DMS114 treated with DMSO at 0.1 percent for 48 hours (cell line): ENCODE measurements around the gene GAL3ST1.
A peak's percentile ranks its signal among the peaks of the same experiment; 100 is the strongest.
"Not testable (repeated sequence)": the region's sequence is repeated elsewhere in the genome, so short reads cannot be mapped to it uniquely, and the experiment has no call there.

Experiments
- DNase-seq: peaks from one replicate; lab custom pipeline; 2025; ENCODE audit not compliant: unreplicated experiment; lab: John Stamatoyannopoulos, UW

GAL3ST1 gene

GRCh38 chr22:30598986-30599385 is 24.5 kb upstream of the GAL3ST1 start:
- no peak for DNase-seq

GRCh38 chr22:30596886-30597285 is 22.4 kb upstream of the GAL3ST1 start:
- DNase-seq = no peak

- DNase-seq = no peak
These were observed 21.7 kb upstream of the GAL3ST1 start for GRCh38 chr22:30596199-30596598.

GRCh38 chr22:30592360-30592713 is 17.9 kb upstream of the GAL3ST1 start:
- DNase-seq = not testable (repeated sequence)

GRCh38 chr22:30591588-30592359 is 17.3 kb upstream of the GAL3ST1 start, which contains the start of gene PES1:
PES1 (minus strand) TSS chr22:30591910; CDS start chr22:30591833, 77 bp downstream.
- DNase-seq = peak; percentile 96

- DNase-seq = no peak
These were observed 16.7 kb upstream of the GAL3ST1 start for GRCh38 chr22:30591191-30591587.

- DNase-seq = no peak
These were observed 11.9 kb upstream of the GAL3ST1 start for GRCh38 chr22:30586414-30586813.

- DNase-seq = no peak
These were observed 10.0 kb upstream of the GAL3ST1 start for GRCh38 chr22:30584441-30584840.

- DNase-seq = no peak
These were observed 8.5 kb upstream of the GAL3ST1 start for GRCh38 chr22:30582788-30583545.

- DNase-seq = no peak
These were observed 7.6 kb upstream of the GAL3ST1 start for GRCh38 chr22:30582051-30582450.

- no peak for DNase-seq
These were observed 6.4 kb upstream of the GAL3ST1 start for GRCh38 chr22:30580896-30581295.

- no peak for DNase-seq
These were observed 4.0 kb upstream of the GAL3ST1 start for GRCh38 chr22:30578481-30578880.

- DNase-seq = no peak
These were observed 1.4 kb upstream of the GAL3ST1 start for GRCh38 chr22:30575859-30576258.

GRCh38 chr22:30574997-30575671 is 669 bp upstream of the GAL3ST1 start:
- no peak for DNase-seq

GRCh38 chr22:30573594-30574094 is 821 bp downstream of the GAL3ST1 start:
- no peak for DNase-seq

GRCh38 chr22:30572840-30573593 is 1.4 kb downstream of the GAL3ST1 start:
- no peak for DNase-seq

GRCh38 chr22:30572210-30572609 is 2.3 kb downstream of the GAL3ST1 start:
- DNase-seq = no peak

GRCh38 chr22:30569674-30570202 is 4.7 kb downstream of the GAL3ST1 start:
- no peak for DNase-seq

GRCh38 chr22:30568137-30568805 is 6.2 kb downstream of the GAL3ST1 start:
- no peak for DNase-seq

- DNase-seq = not testable (repeated sequence)
These were observed 7.2 kb downstream of the GAL3ST1 start for GRCh38 chr22:30567277-30567676.
